ENCODE measurements around the gene ADGRL1.
A peak's percentile ranks its signal among the peaks of the same experiment; 100 is the strongest.

DNA sequence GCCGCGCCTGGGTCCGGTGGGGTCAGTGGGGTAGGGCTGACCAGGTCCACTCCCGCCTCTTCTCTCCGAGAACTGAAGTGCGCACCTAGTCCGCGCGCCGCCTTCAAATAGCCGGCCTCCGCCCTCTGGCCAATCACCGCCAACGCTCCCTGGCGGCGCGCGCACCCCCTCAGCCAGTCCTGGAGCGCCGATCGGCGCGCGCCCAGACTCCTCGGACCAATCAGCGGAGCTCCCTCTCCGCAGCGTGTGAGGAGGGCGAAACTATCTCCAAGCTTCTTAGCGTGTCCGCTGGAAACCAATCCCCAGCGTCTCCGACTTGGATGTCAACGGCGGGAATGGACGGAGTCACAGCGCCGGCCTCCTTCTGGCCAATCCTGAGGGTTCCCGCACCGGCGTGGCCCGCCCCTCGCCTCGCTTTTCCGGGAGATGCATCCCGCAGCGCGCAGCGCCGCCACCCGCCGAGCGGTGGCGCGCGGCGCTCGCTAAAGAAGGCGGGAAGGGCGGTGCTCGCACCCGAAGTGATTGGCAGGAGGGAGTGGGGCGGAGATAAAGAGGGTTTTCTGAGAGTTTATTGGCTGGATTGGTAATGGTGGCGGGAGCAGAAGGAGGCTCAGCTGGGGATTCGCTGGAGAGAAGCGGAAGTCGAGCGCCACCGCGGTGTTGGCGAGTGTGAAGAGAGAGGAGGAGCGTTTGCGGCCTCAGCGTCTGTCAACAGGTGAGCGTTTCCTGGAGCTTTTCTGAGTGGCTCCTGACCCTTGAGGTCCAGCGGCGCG lies 69.3 kb downstream of the ADGRL1 start, which contains the start of gene ASF1B:
- no peak for TF ChIP-seq EZH2phosphoT487 (IDR thresholded peaks at IDR 0.05; ENCODE audit: borderline replicate concordance, low read depth)
- peak; percentile 70 for TF ChIP-seq CTCF (IDR thresholded peaks at IDR 0.05)
- TF ChIP-seq SMC3 (IDR thresholded peaks at IDR 0.05; ENCODE audit: low read depth, low read length): peak; percentile 63
- TF ChIP-seq FOXJ3 (CRISPR knock-in tag; IDR thresholded peaks at IDR 0.05): no peak
- TF ChIP-seq NRF1 (IDR thresholded peaks at IDR 0.05; ENCODE audit: low read depth, low read length): peak; percentile 40
- TF ChIP-seq YY1 (IDR thresholded peaks at IDR 0.05; ENCODE audit: low read depth): no peak
- TF ChIP-seq POLR2AphosphoS5 (IDR thresholded peaks at IDR 0.05; ENCODE audit: low read depth, low read length): peak; percentile 89
- TF ChIP-seq RCOR1 (IDR thresholded peaks at IDR 0.05; ENCODE audit: low read length): no peak
- TF ChIP-seq, protein P1, sequence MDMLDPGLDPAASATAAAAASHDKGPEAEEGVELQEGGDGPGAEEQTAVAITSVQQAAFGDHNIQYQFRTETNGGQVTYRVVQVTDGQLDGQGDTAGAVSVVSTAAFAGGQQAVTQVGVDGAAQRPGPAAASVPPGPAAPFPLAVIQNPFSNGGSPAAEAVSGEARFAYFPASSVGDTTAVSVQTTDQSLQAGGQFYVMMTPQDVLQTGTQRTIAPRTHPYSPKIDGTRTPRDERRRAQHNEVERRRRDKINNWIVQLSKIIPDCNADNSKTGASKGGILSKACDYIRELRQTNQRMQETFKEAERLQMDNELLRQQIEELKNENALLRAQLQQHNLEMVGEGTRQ (IDR thresholded peaks at IDR 0.05; ENCODE audit: borderline replicate concordance, low read depth, low read length): no peak
- TF ChIP-seq SIN3A (IDR thresholded peaks at IDR 0.05; ENCODE audit: borderline replicate concordance, low read depth, low read length): peak; percentile 95
